A673 (cell line): ENCODE results near the gene SPATC1L. TPM values are rescaled to one million over a fixed set of nuclear protein-coding genes. Genes with fewer than 3 reads are reported as not detected.

Source experiments
- BruUV-seq: library from RNA; stranded (reverse); fragments of 400-500 nt; replicated peaks from 2 replicates; lab custom pipeline; 2021; lab: Mats Ljungman, UMichigan
- CTCF ChIA-PET: fragments of 300-600 bp; sonication (Branson Sonifier 250); formaldehyde crosslinking; loops from one replicate; lab custom pipeline; 2022; ENCODE audit warnings: antibody characterized with exemption; lab: Charles Lee
- POLR2A ChIA-PET: fragments of 300-600 bp; sonication (Branson Sonifier 250); formaldehyde crosslinking; loops from one replicate; lab custom pipeline; 2022; ENCODE audit warnings: antibody characterized with exemption; ENCODE audit not compliant: low non-redundant PET; lab: Charles Lee
- DNase-seq: peaks from one replicate; pipeline ENCODE4 v3.0.0-alpha.2; 2015; ENCODE audit warnings: low spot score
- H3K27ac ChIP-seq: fragments of 200-600 bp; sonication (generic); 2 replicates; pipeline ENCODE4 v1.5.1; 2016; ENCODE audit warnings: mixed run types, low read depth, mild to moderate bottlenecking, mixed read lengths, antibody characterized with exemption, low read length; ENCODE audit not compliant: poor library complexity, severe bottlenecking
- H3K27me3 ChIP-seq: fragments of 200-600 bp; sonication (generic); replicated peaks from 2 replicates; pipeline ENCODE4 v1.6.1; 2017; ENCODE audit warnings: mixed run types, low read depth, mild to moderate bottlenecking, mixed read lengths, antibody characterized with exemption, low read length; ENCODE audit not compliant: insufficient read depth, poor library complexity
- H3K36me3 ChIP-seq: fragments of 200-600 bp; sonication (generic); 2 replicates; pipeline ENCODE4 v1.6.1; 2016; ENCODE audit warnings: mixed run types, mild to moderate bottlenecking, mixed read lengths, antibody characterized with exemption, low read length; ENCODE audit not compliant: insufficient read depth, poor library complexity, severe bottlenecking
- H3K4me1 ChIP-seq: fragments of 200-600 bp; sonication (generic); 2 replicates; pipeline ENCODE4 v1.6.1; 2017; ENCODE audit warnings: mixed run types, mild to moderate bottlenecking, mixed read lengths, antibody characterized with exemption, low read length; ENCODE audit not compliant: insufficient read depth, poor library complexity, severe bottlenecking
- H3K4me3 ChIP-seq: fragments of 200-600 bp; sonication (generic); 2 replicates; pipeline ENCODE4 v1.5.1; 2016; ENCODE audit warnings: low read depth, mixed run types, mild to moderate bottlenecking, mixed read lengths, low read length; ENCODE audit not compliant: poor library complexity, severe bottlenecking
- H3K9me3 ChIP-seq: fragments of 200-600 bp; sonication (generic); 2 replicates; pipeline ENCODE4 v1.6.1; 2016; ENCODE audit warnings: mixed run types, low read depth, mild to moderate bottlenecking, mixed read lengths, antibody characterized with exemption, low read length; ENCODE audit not compliant: poor library complexity, severe bottlenecking
- EZH2 ChIP-seq: fragments of 200-600 bp; sonication (generic); IDR thresholded peaks from 2 replicates; pipeline ENCODE4 v1.6.1; 2017; ENCODE audit warnings: borderline replicate concordance, low read depth, mild to moderate bottlenecking, mixed read lengths, antibody characterized with exemption, low read length; ENCODE audit not compliant: poor library complexity, severe bottlenecking
- intact Hi-C: fragments of 100-400 bp; cut with micrococcal nuclease; formaldehyde crosslinking; loops from one replicate; pipeline ENCODE4 v1.10.0; 2022; ENCODE audit not compliant: unreplicated experiment
- total RNA-seq: library from RNA; stranded (reverse); gene quantifications from 2 replicates; pipeline ENCODE4 v1.2.3, GENCODE V29; 2021
- TF ChIP-seq, protein P1 (sequence below): fragments of 300-800, 200-600 bp; sonication (generic); conservative IDR thresholded peaks from 2 replicates; pipeline ENCODE4 v1.5.1; 2017; ENCODE audit warnings: low read depth, mild to moderate bottlenecking, antibody characterized with exemption, low read length, moderate library complexity, mixed read lengths

Gene SPATC1L
- total RNA-seq, 1 experiment from 2014 or later: 30.9 TPM

DNA sequence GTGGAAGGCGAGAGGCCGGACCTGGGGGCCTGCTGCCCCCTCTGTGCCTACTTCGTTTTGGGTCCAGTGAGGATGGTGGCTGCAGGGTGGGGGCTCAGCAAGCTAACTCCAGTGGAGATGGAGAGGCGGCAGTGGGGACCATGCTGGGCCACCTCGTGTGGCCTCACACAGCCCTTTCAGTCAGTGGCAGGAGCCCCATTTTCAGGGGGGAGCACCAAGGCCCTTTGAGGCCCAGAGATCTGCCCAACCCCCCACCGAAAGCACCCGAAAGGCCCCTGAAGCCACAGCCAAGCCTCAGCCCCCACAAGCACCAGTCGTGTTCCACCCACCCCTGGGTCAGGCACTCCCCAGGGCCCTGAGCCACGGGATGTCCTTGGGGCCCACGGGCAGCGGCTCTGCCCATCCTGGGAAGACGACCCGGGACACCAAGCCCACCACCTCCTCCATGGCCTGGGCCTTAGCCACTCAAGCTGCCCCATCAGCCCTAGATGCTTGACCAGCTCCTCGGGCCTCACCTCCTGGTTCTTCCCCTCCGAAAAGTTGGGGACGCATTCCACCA lies 29.2 kb downstream of the SPATC1L start:
- no TSS peak for BruUV-seq
- H3K27ac ChIP-seq: no peak overlapping the region
- no peak overlapping the region for H3K4me3 ChIP-seq
- TF ChIP-seq, protein P1, sequence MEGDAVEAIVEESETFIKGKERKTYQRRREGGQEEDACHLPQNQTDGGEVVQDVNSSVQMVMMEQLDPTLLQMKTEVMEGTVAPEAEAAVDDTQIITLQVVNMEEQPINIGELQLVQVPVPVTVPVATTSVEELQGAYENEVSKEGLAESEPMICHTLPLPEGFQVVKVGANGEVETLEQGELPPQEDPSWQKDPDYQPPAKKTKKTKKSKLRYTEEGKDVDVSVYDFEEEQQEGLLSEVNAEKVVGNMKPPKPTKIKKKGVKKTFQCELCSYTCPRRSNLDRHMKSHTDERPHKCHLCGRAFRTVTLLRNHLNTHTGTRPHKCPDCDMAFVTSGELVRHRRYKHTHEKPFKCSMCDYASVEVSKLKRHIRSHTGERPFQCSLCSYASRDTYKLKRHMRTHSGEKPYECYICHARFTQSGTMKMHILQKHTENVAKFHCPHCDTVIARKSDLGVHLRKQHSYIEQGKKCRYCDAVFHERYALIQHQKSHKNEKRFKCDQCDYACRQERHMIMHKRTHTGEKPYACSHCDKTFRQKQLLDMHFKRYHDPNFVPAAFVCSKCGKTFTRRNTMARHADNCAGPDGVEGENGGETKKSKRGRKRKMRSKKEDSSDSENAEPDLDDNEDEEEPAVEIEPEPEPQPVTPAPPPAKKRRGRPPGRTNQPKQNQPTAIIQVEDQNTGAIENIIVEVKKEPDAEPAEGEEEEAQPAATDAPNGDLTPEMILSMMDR: no peak
- no peak for TF ChIP-seq EZH2
- no peaks in the 10 kb centered on the region for H3K27me3 ChIP-seq
- ChIA-PET POLR2A (no interaction called here), CTCF (no interaction called here)
- no peaks in the 10 kb centered on the region for H3K9me3 ChIP-seq
- no peak for DNase-seq
- peaks cover 5% of the 10 kb centered on the region for H3K4me1 ChIP-seq
- intact Hi-C loops: no loop called here
- H3K36me3 ChIP-seq: no peaks in the 10 kb centered on the region

DNA sequence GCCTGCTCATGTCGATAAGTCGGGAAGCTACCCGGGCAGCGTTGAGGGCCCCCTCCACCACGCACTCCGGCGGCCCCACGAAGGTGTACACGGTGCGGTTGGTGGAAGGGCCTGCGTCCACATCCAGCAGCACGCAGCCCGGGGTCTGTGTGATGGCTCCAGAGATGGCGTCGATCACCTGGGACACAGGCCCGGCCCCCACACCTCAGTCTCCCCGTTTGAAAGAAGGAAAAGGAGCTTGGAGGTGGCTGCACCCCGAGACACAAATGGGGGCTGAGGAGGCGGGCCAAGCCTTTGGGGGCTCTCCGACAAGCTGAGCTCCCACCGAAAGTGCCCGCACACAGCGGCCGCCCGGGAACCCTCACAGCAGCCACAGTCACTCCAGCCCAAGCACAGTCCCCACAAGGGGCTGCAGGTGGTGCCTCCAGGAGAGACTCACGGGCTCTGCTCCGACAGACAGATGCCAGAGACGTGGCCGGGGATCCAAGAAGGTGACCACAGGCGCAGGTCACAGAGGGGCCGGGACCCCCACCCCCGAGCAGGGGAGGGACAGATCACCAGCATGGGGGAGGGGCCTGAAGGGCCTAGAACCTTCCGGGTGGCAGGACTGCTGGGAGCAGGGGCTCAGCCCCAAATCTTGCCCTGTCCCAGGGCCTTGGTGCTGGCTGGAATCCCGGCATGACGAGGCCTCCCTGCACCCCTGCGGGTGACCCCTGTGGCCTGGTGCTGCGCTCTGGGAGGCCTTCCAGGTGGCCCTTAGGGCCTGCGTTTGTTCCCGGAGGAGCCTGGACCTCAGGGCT lies 29.9 kb downstream of the SPATC1L start:
- CTCF ChIA-PET: no interaction called here
- POLR2A ChIA-PET: no interaction called here
- intact Hi-C loops: no loop called here
- BruUV-seq: no TSS peak
- DNase-seq: no peak
- Histone ChIP-seq H3K27ac (no peak overlapping the region), H3K27me3 (no peaks in the 10 kb centered on the region), H3K9me3 (no peaks in the 10 kb centered on the region), H3K4me3 (no peak overlapping the region), H3K36me3 (no peaks in the 10 kb centered on the region), H3K4me1 (peaks cover 5% of the 10 kb centered on the region)
- no peak for TF ChIP-seq EZH2
- TF ChIP-seq, protein P1: no peak

- H3K36me3 ChIP-seq: no peaks in the 10 kb centered on the region
- intact Hi-C loops: no loop called here
- no peak overlapping the region for H3K4me3 ChIP-seq
- ChIA-PET POLR2A (no interaction called here), CTCF (interaction anchor here (0.7 to 1.5 kb wide), 4 partner anchors 9 to 71 kb away, joined by 3 to 9 read pairs (median 7); no protein-coding TSS in a partner anchor)
- H3K27me3 ChIP-seq: no peaks in the 10 kb centered on the region
- BruUV-seq: no TSS peak
- TF ChIP-seq, protein P1: peak; percentile 88
- no peak for TF ChIP-seq EZH2
- DNase-seq: peak; percentile 72
- H3K9me3 ChIP-seq: no peaks in the 10 kb centered on the region
- peaks cover 5% of the 10 kb centered on the region for H3K4me1 ChIP-seq
- peak overlapping the region; percentile 58 for H3K27ac ChIP-seq
Measured at GRCh38 chr21:46153247-46154154, 30.8 kb downstream of the SPATC1L start.
